Spleen (tissue), 11 donors: ENCODE data around the gene C6orf62. TPM values are rescaled to one million over a fixed set of nuclear protein-coding genes. Genes with fewer than 3 reads are reported as not detected.
"Not testable (repeated sequence)": the region's sequence is repeated elsewhere in the genome, so short reads cannot be mapped to it uniquely, and the experiment has no call there.

Experiments
- DNase-seq: peaks from one replicate; pipeline ENCODE4 v3.0.0-alpha.2; 2020
- H3K27ac ChIP-seq, 8 donors: fragments of 200-600 bp; sonication (generic) in 7 of 8; 1 replicate in 4 of 8; 2 replicates in 4 of 8; pipeline versions ENCODE4 v1.5.0 to v1.8.0; 2016 to 2021; ENCODE audit warnings: inconsistent platforms in 4 of 8, mild to moderate bottlenecking in 4 of 8, moderate library complexity in 1 of 8
- H3K27me3 ChIP-seq, 7 donors: fragments of 200-600 bp; sonication (generic) in 6 of 7; replicated peaks in 1 of 7; 1 replicate in 4 of 7; 2 replicates in 3 of 7; pipeline versions ENCODE4 v1.5.0 to v1.8.0; 2016 to 2021; ENCODE audit warnings: inconsistent platforms in 3 of 7, mild to moderate bottlenecking in 1 of 7
- H3K36me3 ChIP-seq, 6 donors: fragments of 200-600 bp; sonication (generic) in 5 of 6; 1 replicate in 4 of 6; 2 replicates in 2 of 6; pipeline versions ENCODE4 v1.5.0 to v1.8.0; 2016 to 2021; ENCODE audit warnings: inconsistent platforms in 2 of 6
- H3K4me1 ChIP-seq, 6 donors: fragments of 200-600 bp; sonication (generic) in 5 of 6; 1 replicate in 3 of 6; 2 replicates in 3 of 6; pipeline versions ENCODE4 v1.5.0 to v1.8.0; 2016 to 2021; ENCODE audit warnings: inconsistent platforms in 3 of 6
- H3K4me3 ChIP-seq, 8 donors: fragments of 200-600 bp; sonication (generic) in 7 of 8; 1 replicate in 4 of 8; 2 replicates in 4 of 8; pipeline versions ENCODE4 v1.5.0 to v1.8.0; 2016 to 2021; ENCODE audit warnings: inconsistent platforms in 4 of 8, mild to moderate bottlenecking in 4 of 8, moderate library complexity in 2 of 8
- H3K9me3 ChIP-seq, 8 donors: fragments of 200-600 bp; sonication (generic) in 7 of 8; 1 replicate in 4 of 8; 2 replicates in 4 of 8; pipeline versions ENCODE4 v1.5.0 to v1.8.0; 2016 to 2021; ENCODE audit warnings: inconsistent platforms in 4 of 8
- CTCF ChIP-seq, 11 experiments: fragments of 200-600 bp in 7 of 11; fragments of 450-650 bp in 4 of 11; sonication (generic) in 4 of 11; IDR thresholded peaks in 8 of 11; conservative IDR thresholded peaks in 3 of 11; 1 replicate in 7 of 11; 2 replicates in 4 of 11; pipeline versions ENCODE4 v1.4.0 to v1.8.0; 2016 to 2021; ENCODE audit warnings: antibody characterized with exemption in 11 of 11, inconsistent platforms in 4 of 11, mild to moderate bottlenecking in 1 of 11
- POLR2A ChIP-seq, 3 donors: fragments of 450-650 bp; IDR thresholded peaks; one replicate each; pipeline ENCODE4 v1.5.1; 2017; ENCODE audit warnings: antibody characterized with exemption in 3 of 3, mild to moderate bottlenecking in 1 of 3
- POLR2AphosphoS5 ChIP-seq, 3 donors: sonication (generic); formaldehyde crosslinking; IDR thresholded peaks; one replicate each; pipeline ENCODE4 v1.5.1; 2017; ENCODE audit warnings: antibody characterized with exemption in 3 of 3
- WGBS, 5 donors: extraction: QIAGEN DNeasy Blood & Tissue Kit in 3 of 5; methylation state at CpG; one replicate each; pipeline versions ENCODE4 v1.1.5 to v1.1.7; 2013 to 2018; 5-methylcytosine and 5-hydroxymethylcytosine counted together
- intact Hi-C: fragments of 100-400 bp; cut with DNase I; formaldehyde crosslinking; loops from one replicate; pipeline ENCODE4 v1.15.0; 2023; ENCODE audit warnings: low total_unique reads
- polyA plus RNA-seq, 3 donors: library from polyadenylated mRNA; stranded (reverse); fragments of 200-250 nt; gene quantifications; one replicate each; pipeline ENCODE4 v1.2.1, GENCODE V29; 2013
- total RNA-seq, 7 donors: library from RNA; depleted of rRNA in 3 of 7; stranded (reverse); fragments of >200 nt in 3 of 7; fragmentation: NEBNext Ultra II Directional in 4 of 7; extraction: Animal tissue kit (Norgen Biotek cat#: 25700) in 4 of 7; gene quantifications; one replicate each; pipeline versions ENCODE4 v1.1.0 to v1.2.1, GENCODE V29; 2016 to 2021
- donor health status: healthy with polysubstance abuse.
- donor health status: DM: no; HTN: no; CAD: no; lungs with moderate emphysema.
- donor health status: DM: no; HTN: no; CAD: no.
- donor health status: Bipolar disorder and iron deficiency.
- donor health status: healthy.
- donor health status: DM: no; HTN: no; CAD: no.
- donor health status: DM: yes; HTN: yes; CAD: no.

Gene C6orf62
- total and polyA plus RNA-seq, 10 donors, result 75.5 to 193 (median 136) TPM

- DNase-seq, result no peak
- Histone ChIP-seq H3K27me3 (no peaks in the 10 kb centered on the region), H3K36me3 (no peaks in the 10 kb centered on the region), H3K27ac (no peak overlapping the region), H3K9me3 (no peaks in the 10 kb centered on the region), H3K4me3 (no peak overlapping the region), H3K4me1 (peaks cover 0 to 18% (median 1%) of the 10 kb centered on the region in 6 donors)
- 90 to 100% (median 94%) methylated on average over 1 of the region's 1 CpG for WGBS, 5 donors
- intact Hi-C loops, result no loop called here
- no peak for TF ChIP-seq CTCF (IDR thresholded peaks at IDR 0.05 in 8 of 11, conservative IDR thresholded peaks at IDR 0.05 in 3 of 11)
- no peak for TF ChIP-seq POLR2AphosphoS5 (IDR thresholded peaks at IDR 0.05)
- no peak for TF ChIP-seq POLR2A (IDR thresholded peaks at IDR 0.05)
Measured at GRCh38 chr6:24752917-24753492, 34.1 kb upstream of the C6orf62 start.

GRCh38 chr6:24752503-24752902, 33.5 kb upstream of the C6orf62 start:
- intact Hi-C loops, result no loop called here

GRCh38 chr6:24750878-24751277, 31.9 kb upstream of the C6orf62 start:
- DNase-seq, H3K36me3 ChIP-seq, intact Hi-C loops, H3K27me3 ChIP-seq, H3K4me3 ChIP-seq, H3K9me3 ChIP-seq: not testable (repeated sequence)
- Histone ChIP-seq H3K27ac (peak overlapping the region in 1 of 8 donors; percentile 75), H3K4me1 (peaks cover 0 to 14% (median 1%) of the 10 kb centered on the region in 6 donors)
- 75 to 84% (median 79%) methylated on average over 3 of the region's 3 CpGs for WGBS, 5 donors

More at GRCh38 chr6:24752503-24752902, 33.5 kb upstream of the C6orf62 start:
- TF ChIP-seq CTCF (IDR thresholded peaks at IDR 0.05 in 8 of 11, conservative IDR thresholded peaks at IDR 0.05 in 3 of 11) (no peak), POLR2A (IDR thresholded peaks at IDR 0.05) (no peak), POLR2AphosphoS5 (IDR thresholded peaks at IDR 0.05) (no peak)
- WGBS, 5 donors, result 45 to 66% (median 59%) methylated on average over 2 of the region's 2 CpGs
- Histone ChIP-seq H3K9me3 (no peaks in the 10 kb centered on the region), H3K27ac (no peak overlapping the region), H3K4me3 (no peak overlapping the region), H3K36me3 (no peaks in the 10 kb centered on the region), H3K27me3 (no peaks in the 10 kb centered on the region), H3K4me1 (peaks cover 0 to 18% (median 1%) of the 10 kb centered on the region in 6 donors)
- no peak for DNase-seq

GRCh38 chr6:24749297-24749696, 30.3 kb upstream of the C6orf62 start:
- Histone ChIP-seq H3K27me3 (no peaks in the 10 kb centered on the region), H3K9me3 (no peaks in the 10 kb centered on the region), H3K36me3 (no peaks in the 10 kb centered on the region), H3K4me1 (peaks cover 0 to 21% (median 1%) of the 10 kb centered on the region in 6 donors), H3K27ac (peak overlapping the region in 6 of 8 donors; percentile 9 to 75 (median 63)), H3K4me3 (peak overlapping the region in 1 of 8 donors; percentile 5)
- intact Hi-C loops, result no loop called here
- 25 to 42% (median 38%) methylated on average over 3 of the region's 3 CpGs for WGBS, 5 donors
- TF ChIP-seq CTCF (IDR thresholded peaks at IDR 0.05 in 8 of 11, conservative IDR thresholded peaks at IDR 0.05 in 3 of 11) (no peak), POLR2A (IDR thresholded peaks at IDR 0.05) (no peak), POLR2AphosphoS5 (IDR thresholded peaks at IDR 0.05) (no peak)
- no peak for DNase-seq
